ENCODE results near the gene HDDC2.

HDDC2 gene

GRCh38 chr6:125253881-125254280 lies 47.9 kb downstream of the HDDC2 start:
- Histone ChIP-seq H3K36me3 (ENCODE audit: control insufficient read depth in 4 of 4, insufficient read depth in 4 of 4, low read length in 3 of 4) (no peaks in the 10 kb centered on the region), H3K9me3 (ENCODE audit: control extremely low read depth in 1 of 5, control insufficient read depth in 4 of 5, insufficient read depth in 2 of 5, low read depth in 1 of 5, low read length in 4 of 5) (no peaks in the 10 kb centered on the region), H3K4me3 (ENCODE audit: control insufficient read depth in 1 of 7, extremely low read depth in 1 of 7, insufficient read depth in 4 of 7, low read depth in 2 of 7, low read length in 6 of 7) (no peak overlapping the region), H3K27ac (ENCODE audit: insufficient read depth in 1 of 2, low read depth in 1 of 2, low read length in 2 of 2, poor library complexity in 1 of 2, severe bottlenecking in 2 of 2) (no peak overlapping the region), H3K4me1 (ENCODE audit: control extremely low read depth in 1 of 4, control insufficient read depth in 4 of 4, insufficient read depth in 4 of 4, low read length in 3 of 4) (peaks cover 0 to 9% (median 0%) of the 10 kb centered on the region in 4 experiments), H3K27me3 (replicated peaks in 2 of 5; ENCODE audit: control insufficient read depth in 4 of 5, insufficient read depth in 5 of 5, low read length in 4 of 5) (no peaks in the 10 kb centered on the region)
- ChIA-PET CTCF (no interaction called here), POLR2A (no interaction called here)
- 100% methylated on average over 2 of the region's 2 CpGs for WGBS (ENCODE audit: insufficient coverage)
- no peak for DNase-seq

GRCh38 chr6:125252891-125253290 lies 48.9 kb downstream of the HDDC2 start:
- H3K4me1 ChIP-seq (ENCODE audit: control extremely low read depth in 1 of 4, control insufficient read depth in 4 of 4, insufficient read depth in 4 of 4, low read length in 3 of 4), result no peaks in the 10 kb centered on the region
- no peaks in the 10 kb centered on the region for H3K36me3 ChIP-seq (ENCODE audit: control insufficient read depth in 4 of 4, insufficient read depth in 4 of 4, low read length in 3 of 4)
- H3K27ac ChIP-seq (ENCODE audit: insufficient read depth in 1 of 2, low read depth in 1 of 2, low read length in 2 of 2, poor library complexity in 1 of 2, severe bottlenecking in 2 of 2), result no peak overlapping the region
- no peak for DNase-seq
- no peaks in the 10 kb centered on the region for H3K27me3 ChIP-seq (replicated peaks in 2 of 5; ENCODE audit: control insufficient read depth in 4 of 5, insufficient read depth in 5 of 5, low read length in 4 of 5)
- CTCF ChIA-PET, result no interaction called here
- H3K4me3 ChIP-seq (ENCODE audit: control insufficient read depth in 1 of 7, extremely low read depth in 1 of 7, insufficient read depth in 4 of 7, low read depth in 2 of 7, low read length in 6 of 7), result no peak overlapping the region
- WGBS (ENCODE audit: insufficient coverage), result 89% methylated on average over 1 of the region's 1 CpG
- no peaks in the 10 kb centered on the region for H3K9me3 ChIP-seq (ENCODE audit: control extremely low read depth in 1 of 5, control insufficient read depth in 4 of 5, insufficient read depth in 2 of 5, low read depth in 1 of 5, low read length in 4 of 5)
- POLR2A ChIA-PET, result no interaction called here

GRCh38 chr6:125251516-125252220 lies 50.1 kb downstream of the HDDC2 start:
- no peak for DNase-seq
- Histone ChIP-seq H3K27me3 (replicated peaks in 2 of 5; ENCODE audit: control insufficient read depth in 4 of 5, insufficient read depth in 5 of 5, low read length in 4 of 5) (no peaks in the 10 kb centered on the region), H3K27ac (ENCODE audit: insufficient read depth in 1 of 2, low read depth in 1 of 2, low read length in 2 of 2, poor library complexity in 1 of 2, severe bottlenecking in 2 of 2) (no peak overlapping the region), H3K4me1 (ENCODE audit: control extremely low read depth in 1 of 4, control insufficient read depth in 4 of 4, insufficient read depth in 4 of 4, low read length in 3 of 4) (no peaks in the 10 kb centered on the region), H3K4me3 (ENCODE audit: control insufficient read depth in 1 of 7, extremely low read depth in 1 of 7, insufficient read depth in 4 of 7, low read depth in 2 of 7, low read length in 6 of 7) (no peak overlapping the region), H3K9me3 (ENCODE audit: control extremely low read depth in 1 of 5, control insufficient read depth in 4 of 5, insufficient read depth in 2 of 5, low read depth in 1 of 5, low read length in 4 of 5) (no peaks in the 10 kb centered on the region), H3K36me3 (ENCODE audit: control insufficient read depth in 4 of 4, insufficient read depth in 4 of 4, low read length in 3 of 4) (no peaks in the 10 kb centered on the region)
- 93% methylated on average over 6 of the region's 6 CpGs for WGBS (ENCODE audit: insufficient coverage)
- CTCF ChIA-PET, result no interaction called here
- POLR2A ChIA-PET, result no interaction called here

GRCh38 chr6:125250511-125250910 lies 51.3 kb downstream of the HDDC2 start:
- POLR2A ChIA-PET, result interaction anchor here (0.5 kb wide), 1 partner anchor 1224 kb away, joined by 6 read pairs; no protein-coding TSS in a partner anchor
- CTCF ChIA-PET, result no interaction called here
- no peak for DNase-seq
- H3K4me3 ChIP-seq (ENCODE audit: control insufficient read depth in 1 of 7, extremely low read depth in 1 of 7, insufficient read depth in 4 of 7, low read depth in 2 of 7, low read length in 6 of 7), result no peak overlapping the region
- no peaks in the 10 kb centered on the region for H3K9me3 ChIP-seq (ENCODE audit: control extremely low read depth in 1 of 5, control insufficient read depth in 4 of 5, insufficient read depth in 2 of 5, low read depth in 1 of 5, low read length in 4 of 5)
- WGBS (ENCODE audit: insufficient coverage), result no CpG with 5 or more reads among the region's 1 CpG
- no peaks in the 10 kb centered on the region for H3K27me3 ChIP-seq (replicated peaks in 2 of 5; ENCODE audit: control insufficient read depth in 4 of 5, insufficient read depth in 5 of 5, low read length in 4 of 5)
- no peaks in the 10 kb centered on the region for H3K36me3 ChIP-seq (ENCODE audit: control insufficient read depth in 4 of 4, insufficient read depth in 4 of 4, low read length in 3 of 4)
- no peak overlapping the region for H3K27ac ChIP-seq (ENCODE audit: insufficient read depth in 1 of 2, low read depth in 1 of 2, low read length in 2 of 2, poor library complexity in 1 of 2, severe bottlenecking in 2 of 2)
- no peaks in the 10 kb centered on the region for H3K4me1 ChIP-seq (ENCODE audit: control extremely low read depth in 1 of 4, control insufficient read depth in 4 of 4, insufficient read depth in 4 of 4, low read length in 3 of 4)

GRCh38 chr6:125248136-125248535 lies 53.6 kb downstream of the HDDC2 start:
- DNase-seq, result no peak
- ChIA-PET POLR2A (no interaction called here), CTCF (interaction anchor here (1.0 to 1.1 kb wide), 2 partner anchors 12 to 93 kb away, joined by 3 read pairs; no protein-coding TSS in a partner anchor)
- no peaks in the 10 kb centered on the region for H3K27me3 ChIP-seq (replicated peaks in 2 of 5; ENCODE audit: control insufficient read depth in 4 of 5, insufficient read depth in 5 of 5, low read length in 4 of 5)
- peaks cover 0 to 4% (median 0%) of the 10 kb centered on the region in 5 experiments for H3K9me3 ChIP-seq (ENCODE audit: control extremely low read depth in 1 of 5, control insufficient read depth in 4 of 5, insufficient read depth in 2 of 5, low read depth in 1 of 5, low read length in 4 of 5)
- WGBS (ENCODE audit: insufficient coverage), result 100% methylated on average over 1 of the region's 7 CpGs
- no peak overlapping the region for H3K4me3 ChIP-seq (ENCODE audit: control insufficient read depth in 1 of 7, extremely low read depth in 1 of 7, insufficient read depth in 4 of 7, low read depth in 2 of 7, low read length in 6 of 7)
- H3K4me1 ChIP-seq (ENCODE audit: control extremely low read depth in 1 of 4, control insufficient read depth in 4 of 4, insufficient read depth in 4 of 4, low read length in 3 of 4), result no peaks in the 10 kb centered on the region
- H3K27ac ChIP-seq (ENCODE audit: insufficient read depth in 1 of 2, low read depth in 1 of 2, low read length in 2 of 2, poor library complexity in 1 of 2, severe bottlenecking in 2 of 2), result no peak overlapping the region
- no peaks in the 10 kb centered on the region for H3K36me3 ChIP-seq (ENCODE audit: control insufficient read depth in 4 of 4, insufficient read depth in 4 of 4, low read length in 3 of 4)

- DNase-seq, result no peak
- Histone ChIP-seq H3K9me3 (ENCODE audit: control extremely low read depth in 1 of 5, control insufficient read depth in 4 of 5, insufficient read depth in 2 of 5, low read depth in 1 of 5, low read length in 4 of 5) (peaks cover 0 to 8% (median 4%) of the 10 kb centered on the region in 5 experiments), H3K36me3 (ENCODE audit: control insufficient read depth in 4 of 4, insufficient read depth in 4 of 4, low read length in 3 of 4) (no peaks in the 10 kb centered on the region), H3K4me3 (ENCODE audit: control insufficient read depth in 1 of 7, extremely low read depth in 1 of 7, insufficient read depth in 4 of 7, low read depth in 2 of 7, low read length in 6 of 7) (no peak overlapping the region), H3K27ac (ENCODE audit: insufficient read depth in 1 of 2, low read depth in 1 of 2, low read length in 2 of 2, poor library complexity in 1 of 2, severe bottlenecking in 2 of 2) (no peak overlapping the region), H3K4me1 (ENCODE audit: control extremely low read depth in 1 of 4, control insufficient read depth in 4 of 4, insufficient read depth in 4 of 4, low read length in 3 of 4) (no peaks in the 10 kb centered on the region), H3K27me3 (replicated peaks in 2 of 5; ENCODE audit: control insufficient read depth in 4 of 5, insufficient read depth in 5 of 5, low read length in 4 of 5) (no peaks in the 10 kb centered on the region)
- ChIA-PET POLR2A (no interaction called here), CTCF (no interaction called here)
These were observed 55.2 kb downstream of the HDDC2 start for GRCh38 chr6:125246566-125246965.

GRCh38 chr6:125245523-125246264 lies 56.1 kb downstream of the HDDC2 start:
- WGBS (ENCODE audit: insufficient coverage), result 98% methylated on average over 7 of the region's 7 CpGs
- CTCF ChIA-PET, result interaction anchor here (1.1 kb wide), 1 partner anchor 753 kb away, joined by 3 read pairs; no protein-coding TSS in a partner anchor
- H3K4me3 ChIP-seq (ENCODE audit: control insufficient read depth in 1 of 7, extremely low read depth in 1 of 7, insufficient read depth in 4 of 7, low read depth in 2 of 7, low read length in 6 of 7), result no peak overlapping the region
- no peak overlapping the region for H3K27ac ChIP-seq (ENCODE audit: insufficient read depth in 1 of 2, low read depth in 1 of 2, low read length in 2 of 2, poor library complexity in 1 of 2, severe bottlenecking in 2 of 2)
- POLR2A ChIA-PET, result no interaction called here
- no peak for DNase-seq
- no peaks in the 10 kb centered on the region for H3K4me1 ChIP-seq (ENCODE audit: control extremely low read depth in 1 of 4, control insufficient read depth in 4 of 4, insufficient read depth in 4 of 4, low read length in 3 of 4)
- no peaks in the 10 kb centered on the region for H3K36me3 ChIP-seq (ENCODE audit: control insufficient read depth in 4 of 4, insufficient read depth in 4 of 4, low read length in 3 of 4)
- H3K27me3 ChIP-seq (replicated peaks in 2 of 5; ENCODE audit: control insufficient read depth in 4 of 5, insufficient read depth in 5 of 5, low read length in 4 of 5), result no peaks in the 10 kb centered on the region
- H3K9me3 ChIP-seq (ENCODE audit: control extremely low read depth in 1 of 5, control insufficient read depth in 4 of 5, insufficient read depth in 2 of 5, low read depth in 1 of 5, low read length in 4 of 5), result peaks cover 2 to 10% (median 4%) of the 10 kb centered on the region in 5 experiments
